Stimulated activated CD4-positive, alpha-beta T cell treated with anti-CD3 and anti-CD28 coated beads, Interleukin-1b, Interleukin-23, amount 100 ng/mL, for 24 hours (primary cell): ENCODE data around the gene DAD1.
"Not testable (repeated sequence)": the region's sequence is repeated elsewhere in the genome, so short reads cannot be mapped to it uniquely, and the experiment has no call there.

Source experiments
- DNase-seq, 4 experiments: peaks; one replicate each; pipeline ENCODE4 v3.0.0-alpha.2; 2020; ENCODE audit warnings: low read depth in 4 of 4, low spot score in 1 of 4

The DAD1 gene

DNA sequence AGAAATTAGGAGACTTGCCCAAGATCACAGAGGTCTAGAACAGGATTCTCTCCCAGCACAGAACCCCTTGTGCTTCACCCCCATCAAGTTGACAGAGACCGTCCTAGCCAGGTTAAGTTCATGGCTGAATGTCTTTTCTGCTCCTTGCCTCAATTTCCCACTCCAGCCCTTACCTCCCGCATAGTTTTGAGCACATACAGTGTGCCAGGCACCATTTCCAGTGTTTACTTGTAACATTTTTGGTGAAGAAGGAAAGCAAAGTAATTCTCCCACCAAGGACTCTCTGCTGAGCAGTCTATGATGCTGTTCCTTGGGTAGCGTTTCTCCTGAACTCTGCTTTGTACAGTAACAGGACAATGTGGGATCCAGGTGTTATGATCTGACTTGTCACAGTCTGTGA, 10.3 kb upstream of the DAD1 start:
- no peak for DNase-seq

DNA sequence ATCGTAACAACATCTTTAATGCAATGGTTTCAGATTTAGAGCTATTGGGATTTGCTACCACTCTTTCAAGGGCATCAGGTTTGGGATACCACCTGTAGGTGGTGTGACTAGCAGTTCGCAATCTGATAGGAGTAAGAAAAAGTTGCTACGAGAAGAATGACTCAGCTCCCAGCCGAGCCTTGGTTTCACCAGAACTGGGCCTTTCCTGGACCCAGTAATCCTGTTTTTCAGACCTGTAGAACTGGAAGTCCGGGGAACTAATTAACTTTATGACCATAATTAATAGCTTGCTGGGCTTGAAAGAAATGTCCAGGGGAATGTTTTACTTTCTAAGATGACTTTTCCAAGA, 9.8 kb upstream of the DAD1 start:
- peak in 1 of 4 experiments; percentile 23 for DNase-seq

GRCh38 chr14:22598099-22598895, 9.3 kb upstream of the DAD1 start, which contains the start of gene ABHD4:
TSS of gene ABHD4 (plus strand) at chr14:22598300. CDS start at chr14:22598307, 7 bp downstream.
- peak in 3 of 4 experiments; percentile 27 to 34 (median 29) for DNase-seq

GRCh38 chr14:22597771-22598098, 8.7 kb upstream of the DAD1 start:
- DNase-seq = no peak

DNA sequence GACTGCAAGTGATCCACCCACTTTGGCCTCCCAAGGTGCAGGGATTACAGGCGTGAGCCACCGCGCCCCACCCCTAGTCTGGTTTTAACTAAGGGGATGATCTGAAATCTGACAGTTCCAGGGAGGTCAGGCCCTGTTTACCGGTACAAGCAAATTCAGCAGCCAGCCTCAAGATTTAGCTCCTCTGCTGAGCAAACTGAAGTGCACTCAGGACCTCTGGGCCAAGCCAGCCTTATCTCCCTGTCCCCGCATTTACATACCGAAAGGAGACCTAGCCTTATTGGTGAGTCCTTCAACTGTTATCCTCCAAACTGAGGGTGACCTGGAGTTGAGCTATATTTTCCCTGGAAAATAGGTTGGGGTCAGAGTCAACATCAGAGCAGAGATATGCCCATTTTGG, 8.2 kb upstream of the DAD1 start:
- no peak for DNase-seq

DNA sequence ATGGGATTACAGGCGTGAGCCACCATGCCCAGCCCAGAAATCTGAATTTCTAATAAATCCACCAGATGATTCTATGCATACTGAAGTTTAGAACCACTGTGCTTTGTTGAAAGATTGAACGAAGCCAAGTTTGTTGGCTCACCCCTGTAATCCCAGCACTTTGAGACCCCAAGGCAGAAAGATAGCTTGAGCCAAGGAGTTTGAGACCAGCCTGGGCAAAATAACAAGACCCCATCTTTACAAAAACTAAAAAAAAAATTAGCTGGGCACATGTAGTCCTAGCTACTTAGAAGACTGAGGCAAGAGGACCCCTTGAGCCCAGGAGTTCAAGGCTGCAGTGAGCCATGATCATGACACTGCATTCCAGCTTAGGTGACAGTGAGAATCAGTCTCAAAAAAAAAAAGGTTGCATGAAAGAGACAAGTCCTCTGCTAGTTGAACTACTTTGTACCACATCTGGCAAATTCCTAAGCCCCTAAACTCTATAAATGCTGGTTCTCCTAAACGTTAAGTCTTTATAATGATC, 7.4 kb upstream of the DAD1 start:
- DNase-seq = no peak

DNA sequence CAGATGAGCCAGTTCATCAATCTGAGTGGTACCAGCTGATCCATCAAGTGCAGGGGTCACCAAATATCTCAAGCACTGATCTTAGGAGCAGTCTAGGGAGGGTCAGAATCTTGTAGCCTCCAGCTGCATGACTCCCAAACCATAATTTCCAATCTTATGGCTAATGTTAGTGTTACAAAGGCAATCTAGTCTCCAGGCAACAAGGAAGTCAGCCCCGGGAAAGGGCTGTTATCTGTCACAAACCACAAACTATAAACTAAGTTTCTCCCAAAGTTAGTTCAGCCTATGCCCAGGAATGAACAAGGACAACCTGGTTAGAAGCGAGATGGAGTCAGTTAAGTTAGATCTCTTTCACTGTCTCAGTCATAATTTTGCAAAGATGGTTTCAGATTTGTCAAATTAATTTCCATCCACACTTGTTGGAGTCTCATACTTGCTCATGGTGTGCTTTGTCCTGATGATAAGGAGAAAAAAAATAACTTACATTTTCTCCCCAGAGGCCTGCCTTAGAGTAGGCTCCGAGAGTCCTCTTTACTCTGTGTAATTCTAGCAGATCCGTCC, 5.2 kb upstream of the DAD1 start:
- no peak for DNase-seq

- DNase-seq = no peak
These were observed 4.6 kb upstream of the DAD1 start for GRCh38 chr14:22593601-22594000.

DNA sequence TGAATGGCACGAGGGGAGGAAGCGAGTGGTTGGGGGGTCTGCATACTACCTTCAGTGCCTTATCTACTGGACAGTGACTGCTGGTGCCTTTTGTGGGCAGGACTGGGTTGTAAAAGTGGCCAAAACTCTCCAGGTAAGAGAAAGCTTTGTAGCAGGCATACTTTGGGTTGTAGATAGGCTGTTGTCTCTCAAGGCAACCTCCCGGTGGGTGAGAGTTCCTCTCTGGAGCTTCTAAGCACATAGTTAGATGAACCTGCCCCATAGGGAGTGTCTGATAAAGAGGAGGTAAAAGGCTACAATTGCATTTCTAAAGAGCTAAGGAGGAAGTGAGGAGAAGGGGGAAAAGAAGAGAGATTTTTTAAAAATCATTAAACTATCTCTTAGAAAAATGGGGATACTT, 4.2 kb upstream of the DAD1 start:
- no peak for DNase-seq

- no peak for DNase-seq
These were observed 413 bp downstream of the DAD1 start for GRCh38 chr14:22588526-22589095.

GRCh38 chr14:22587677-22588422, 1.2 kb downstream of the DAD1 start:
- not testable (repeated sequence) for DNase-seq

DNA sequence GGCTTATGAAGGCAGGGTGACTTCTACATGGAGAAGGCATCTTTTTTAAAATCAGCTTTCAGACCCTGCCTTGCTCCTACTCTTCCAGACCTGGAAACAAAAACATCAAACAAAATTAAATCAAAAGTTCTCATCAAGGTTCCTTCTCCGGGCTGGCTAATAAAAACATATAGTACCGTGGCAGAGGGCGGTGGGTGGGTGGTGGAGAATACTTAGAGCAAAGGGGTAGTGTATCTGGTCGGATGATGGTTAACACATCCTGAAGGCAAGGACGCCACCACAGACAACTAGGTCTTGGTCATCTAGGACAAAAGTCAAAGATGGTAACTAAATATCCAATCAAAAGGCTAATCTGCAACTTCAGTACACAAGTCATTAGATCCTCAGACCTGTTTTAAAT, 1.8 kb downstream of the DAD1 start:
- DNase-seq = no peak

- DNase-seq = no peak
These were observed 5.0 kb downstream of the DAD1 start for GRCh38 chr14:22583994-22584393.

DNA sequence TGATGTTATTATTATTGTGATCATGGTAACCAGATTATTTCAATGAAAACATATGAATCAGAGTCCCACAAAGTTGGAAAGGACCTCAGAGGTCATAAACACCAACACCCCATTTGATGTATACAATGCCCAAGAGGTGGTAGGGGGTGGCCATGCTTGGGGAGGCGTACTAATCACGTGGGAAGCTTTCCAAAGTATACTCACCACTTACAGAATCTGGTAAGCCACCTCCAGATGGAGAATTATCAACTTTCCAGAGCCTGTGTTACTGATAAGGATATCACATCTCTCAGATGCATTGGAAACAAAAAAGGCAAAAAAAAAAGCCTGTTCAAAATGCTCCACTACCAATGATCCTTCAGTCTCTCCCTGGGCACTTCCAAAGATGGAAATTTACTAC, 8.4 kb downstream of the DAD1 start:
- no peak for DNase-seq

DNA sequence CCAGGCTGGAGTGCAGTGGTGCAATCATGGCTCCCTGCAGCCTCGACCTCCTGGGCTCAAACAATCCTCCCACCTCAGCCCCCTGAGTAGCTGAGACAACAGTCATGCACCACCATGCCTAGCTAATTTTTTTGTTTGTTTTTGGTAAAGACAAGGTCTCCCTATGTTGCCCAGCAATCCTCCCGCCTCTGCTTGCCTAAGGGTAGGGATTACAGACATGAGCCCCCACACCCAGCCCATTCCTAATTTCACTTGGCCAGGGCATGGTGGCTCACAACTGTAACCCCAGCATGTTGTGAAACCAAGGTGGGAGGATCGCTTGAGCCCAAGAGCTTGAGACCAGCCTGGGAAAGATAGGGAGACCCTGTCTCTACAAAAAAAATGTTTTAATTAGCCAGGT, 9.1 kb downstream of the DAD1 start:
- no peak for DNase-seq

- DNase-seq = no peak
These were observed 9.8 kb downstream of the DAD1 start for GRCh38 chr14:22579236-22579635.

DNA sequence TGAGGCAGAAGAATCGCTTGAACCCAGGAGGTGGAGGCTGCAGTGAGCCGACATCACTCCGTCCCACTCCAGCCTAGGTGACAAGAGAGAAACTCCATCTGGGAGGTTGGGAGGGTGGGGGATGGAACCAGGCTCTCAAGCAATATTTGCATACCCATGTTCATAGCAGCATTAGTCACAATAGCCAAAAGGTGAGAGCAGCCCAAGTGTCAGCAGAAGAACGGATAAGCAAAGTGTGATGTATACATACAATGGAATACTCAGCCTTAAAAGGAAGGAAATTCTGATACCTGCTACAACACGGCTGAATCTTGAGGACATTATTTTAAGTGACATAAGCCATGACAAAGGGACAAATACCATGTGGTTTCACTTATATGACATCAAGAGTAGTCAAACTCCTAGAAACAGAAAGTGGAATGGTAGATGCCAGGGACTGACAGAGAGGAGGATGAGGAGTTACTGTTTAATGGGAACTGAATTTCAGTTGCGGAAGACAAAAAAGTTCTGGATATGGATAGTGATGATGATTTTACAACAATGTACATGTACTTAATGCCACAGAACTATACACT, 11.6 kb downstream of the DAD1 start:
- DNase-seq = no peak

- no peak for DNase-seq
These were observed 15.2 kb downstream of the DAD1 start for GRCh38 chr14:22573804-22574203.

DNA sequence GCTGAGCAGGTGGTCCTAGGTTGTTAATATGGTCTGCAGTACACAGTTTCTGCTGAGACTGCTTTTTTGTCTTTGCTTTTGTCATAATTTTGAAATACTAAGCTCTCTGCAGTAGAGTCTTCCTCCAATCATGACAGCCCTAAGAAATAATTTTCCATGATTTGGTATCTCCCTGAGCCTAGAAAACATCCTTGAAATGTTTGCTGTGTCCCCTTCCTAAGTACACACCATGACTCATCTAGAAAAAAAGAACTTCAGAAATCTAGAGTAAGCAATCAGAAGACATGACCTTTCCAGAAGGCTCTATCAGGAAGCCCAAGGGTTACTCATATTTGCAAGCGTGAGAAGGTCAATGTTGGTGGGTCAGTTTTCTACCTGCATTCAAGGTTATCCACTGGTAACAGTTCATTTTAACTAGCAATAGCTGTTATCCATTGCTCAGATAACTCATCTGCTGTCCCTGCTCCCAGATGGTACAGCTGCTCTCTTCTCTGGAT, 16.4 kb downstream of the DAD1 start:
- no peak for DNase-seq

GRCh38 chr14:22570132-22570949, 18.7 kb downstream of the DAD1 start:
- peak in 3 of 4 experiments; percentile 63 to 69 (median 63) for DNase-seq
